GM19328 (cell line): Measurements from ENCODE around the gene SDC1.

ENCODE experiments used
- ATAC-seq: cut with Tn5 transposase; IDR thresholded peaks from one replicate; pipeline ENCODE4 v1.9.1; 2021; ENCODE audit warnings: mild to moderate bottlenecking, moderate library complexity; ENCODE audit not compliant: unreplicated experiment

SDC1 gene

GRCh38 chr2:20229322-20230113, 4.6 kb upstream of the SDC1 start:
- ATAC-seq, result no peak

GRCh38 chr2:20227894-20228505, 3.1 kb upstream of the SDC1 start:
- ATAC-seq, result no peak

GRCh38 chr2:20226152-20226545, 1.2 kb upstream of the SDC1 start:
- ATAC-seq, result no peak

GRCh38 chr2:20225294-20226151, 593 bp upstream of the SDC1 start:
- peak; percentile 57 for ATAC-seq

GRCh38 chr2:20224164-20224715, 690 bp downstream of the SDC1 start:
- peak; percentile 34 for ATAC-seq

- ATAC-seq, result peak; percentile 16
These were observed 1.3 kb downstream of the SDC1 start for GRCh38 chr2:20223407-20224163.

- ATAC-seq, result no peak
These were observed 2.0 kb downstream of the SDC1 start for GRCh38 chr2:20222769-20223406.

- no peak for ATAC-seq
These were observed 2.7 kb downstream of the SDC1 start for GRCh38 chr2:20222014-20222768.

GRCh38 chr2:20221555-20221973, 3.4 kb downstream of the SDC1 start:
- ATAC-seq, result no peak

GRCh38 chr2:20220806-20221554, 4.0 kb downstream of the SDC1 start:
- no peak for ATAC-seq

- no peak for ATAC-seq
These were observed 5.1 kb downstream of the SDC1 start for GRCh38 chr2:20219763-20220380.

GRCh38 chr2:20218331-20219320, 6.3 kb downstream of the SDC1 start:
- ATAC-seq, result no peak

GRCh38 chr2:20217041-20217970, 7.6 kb downstream of the SDC1 start:
- ATAC-seq, result no peak

GRCh38 chr2:20216130-20217025, 8.6 kb downstream of the SDC1 start:
- ATAC-seq, result no peak
